Neural progenitor cell (in vitro differentiated cells): ENCODE data around the gene DOCK3.

Experiments
- CTCF ChIP-seq: fragments of 200-600 bp; sonication (generic); IDR thresholded peaks from 2 replicates; pipeline ENCODE4 v1.5.1; 2017; ENCODE audit warnings: antibody characterized with exemption, mild to moderate bottlenecking
- EZH2 ChIP-seq: fragments of 200-600 bp; sonication (generic); IDR thresholded peaks from 2 replicates; pipeline ENCODE4 v1.6.1; 2017; ENCODE audit warnings: antibody characterized with exemption, mild to moderate bottlenecking, moderate library complexity

DNA sequence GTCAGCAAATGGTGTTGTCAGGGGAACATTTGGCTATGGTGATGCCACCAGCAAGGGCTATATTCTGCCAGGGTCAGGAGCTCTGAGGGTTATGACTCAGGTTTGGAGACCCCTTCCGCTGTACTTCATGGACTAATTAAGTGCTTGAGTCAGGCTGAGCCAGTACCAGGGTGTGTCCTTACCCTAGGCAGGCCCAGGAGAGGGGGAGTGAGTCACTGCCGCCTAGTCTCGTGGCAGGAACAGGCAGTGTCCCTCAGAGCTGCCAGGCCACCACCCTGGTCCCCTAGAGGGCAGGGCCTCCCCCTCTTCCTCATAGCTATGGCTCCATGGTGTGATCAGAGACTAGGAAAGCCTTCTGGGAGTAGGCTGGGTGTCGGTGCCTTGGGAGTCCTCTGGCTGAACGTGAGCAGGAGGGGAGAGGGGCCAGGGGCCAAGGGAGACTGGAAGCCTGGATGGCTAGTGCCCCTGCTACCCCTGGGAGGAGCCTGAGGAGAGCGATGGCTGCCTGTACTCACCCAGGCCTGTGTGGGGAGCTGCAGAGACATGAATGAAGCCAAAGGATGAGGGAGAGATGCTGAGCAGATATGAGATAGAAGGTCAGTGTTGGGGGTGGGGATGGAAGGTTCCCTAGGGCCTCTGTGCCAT lies 47.2 kb upstream of the DOCK3 start:
- peak; percentile 59 for TF ChIP-seq CTCF
- no peak for TF ChIP-seq EZH2
